Osteocyte (in vitro differentiated cells): ENCODE data around the gene BPI. TPM values are rescaled to one million over a fixed set of nuclear protein-coding genes. Genes with fewer than 3 reads are reported as not detected.

Source experiments
- DNase-seq: peaks from one replicate; pipeline ENCODE4 v3.0.0; 2021; ENCODE audit warnings: mixed read lengths; ENCODE audit not compliant: unreplicated experiment; ENCODE audit errors: extremely low spot score
- H3K27ac Mint-ChIP-seq: one replicate; pipeline ENCODE4 v1.8.0; 2021; ENCODE audit warnings: mild to moderate bottlenecking, mixed read lengths; ENCODE audit not compliant: unreplicated experiment
- H3K27me3 Mint-ChIP-seq: one replicate; pipeline ENCODE4 v1.8.0; 2021; ENCODE audit warnings: mixed read lengths; ENCODE audit not compliant: unreplicated experiment
- H3K36me3 Mint-ChIP-seq: one replicate; pipeline ENCODE4 v1.8.0; 2021; ENCODE audit warnings: mixed read lengths; ENCODE audit not compliant: unreplicated experiment
- H3K4me1 Mint-ChIP-seq: one replicate; pipeline ENCODE4 v1.8.0; 2021; ENCODE audit warnings: mixed read lengths; ENCODE audit not compliant: unreplicated experiment
- H3K4me3 Mint-ChIP-seq: one replicate; pipeline ENCODE4 v1.8.0; 2021; ENCODE audit warnings: mild to moderate bottlenecking, moderate library complexity, mixed read lengths; ENCODE audit not compliant: unreplicated experiment
- H3K9me3 Mint-ChIP-seq: one replicate; pipeline ENCODE4 v1.8.0; 2021; ENCODE audit warnings: mixed read lengths; ENCODE audit not compliant: unreplicated experiment
- total RNA-seq: library from RNA; stranded (reverse); gene quantifications from 2 replicates; pipeline ENCODE4 v1.2.1, GENCODE V29; 2021
- TF ChIP-seq, protein P1 (sequence below): fragments of 200-600 bp; sonication (generic); IDR thresholded peaks from 2 replicates; pipeline ENCODE4 v1.5.0; 2021; ENCODE audit warnings: antibody characterized with exemption, mild to moderate bottlenecking, moderate library complexity

The BPI gene
- total RNA-seq, 1 donor from 2014 or later = 8.5 TPM

- Mint-ChIP-seq H3K27me3 (no peaks in the 10 kb centered on the region), H3K4me1 (peaks cover 39% of the 10 kb centered on the region), H3K9me3 (peaks cover 23% of the 10 kb centered on the region), H3K36me3 (peaks cover 28% of the 10 kb centered on the region), H3K4me3 (no peak overlapping the region), H3K27ac (no peak overlapping the region)
- no peak for DNase-seq
- TF ChIP-seq, protein P1, sequence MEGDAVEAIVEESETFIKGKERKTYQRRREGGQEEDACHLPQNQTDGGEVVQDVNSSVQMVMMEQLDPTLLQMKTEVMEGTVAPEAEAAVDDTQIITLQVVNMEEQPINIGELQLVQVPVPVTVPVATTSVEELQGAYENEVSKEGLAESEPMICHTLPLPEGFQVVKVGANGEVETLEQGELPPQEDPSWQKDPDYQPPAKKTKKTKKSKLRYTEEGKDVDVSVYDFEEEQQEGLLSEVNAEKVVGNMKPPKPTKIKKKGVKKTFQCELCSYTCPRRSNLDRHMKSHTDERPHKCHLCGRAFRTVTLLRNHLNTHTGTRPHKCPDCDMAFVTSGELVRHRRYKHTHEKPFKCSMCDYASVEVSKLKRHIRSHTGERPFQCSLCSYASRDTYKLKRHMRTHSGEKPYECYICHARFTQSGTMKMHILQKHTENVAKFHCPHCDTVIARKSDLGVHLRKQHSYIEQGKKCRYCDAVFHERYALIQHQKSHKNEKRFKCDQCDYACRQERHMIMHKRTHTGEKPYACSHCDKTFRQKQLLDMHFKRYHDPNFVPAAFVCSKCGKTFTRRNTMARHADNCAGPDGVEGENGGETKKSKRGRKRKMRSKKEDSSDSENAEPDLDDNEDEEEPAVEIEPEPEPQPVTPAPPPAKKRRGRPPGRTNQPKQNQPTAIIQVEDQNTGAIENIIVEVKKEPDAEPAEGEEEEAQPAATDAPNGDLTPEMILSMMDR = no peak
These were observed 37.5 kb upstream of the BPI start for GRCh38 chr20:38266426-38266825.

DNA sequence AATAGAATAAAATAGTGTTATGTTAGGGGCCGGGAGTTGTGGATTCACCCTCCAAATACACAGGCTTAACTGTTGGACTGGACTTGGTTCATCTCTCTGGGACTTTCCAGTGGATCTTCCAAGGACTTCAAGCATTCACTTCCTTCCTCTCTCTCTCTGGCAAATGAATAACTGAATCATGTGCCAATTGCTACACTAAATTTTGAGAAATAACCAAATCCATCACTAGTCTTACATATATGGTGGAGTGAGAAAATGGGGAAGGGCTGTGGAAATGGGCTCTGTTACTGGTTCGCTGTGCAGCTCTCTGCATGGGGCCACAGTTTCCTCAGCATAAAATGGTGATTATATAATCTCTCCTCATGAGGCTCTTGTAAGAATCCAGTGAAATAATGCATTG, 36.7 kb upstream of the BPI start:
- no peak for DNase-seq
- TF ChIP-seq, protein P1 = no peak
- peaks cover 23% of the 10 kb centered on the region for H3K9me3 Mint-ChIP-seq
- H3K27me3 Mint-ChIP-seq = no peaks in the 10 kb centered on the region
- H3K27ac Mint-ChIP-seq = no peak overlapping the region
- peaks cover 28% of the 10 kb centered on the region for H3K36me3 Mint-ChIP-seq
- no peak overlapping the region for H3K4me3 Mint-ChIP-seq
- peaks cover 44% of the 10 kb centered on the region for H3K4me1 Mint-ChIP-seq

DNA sequence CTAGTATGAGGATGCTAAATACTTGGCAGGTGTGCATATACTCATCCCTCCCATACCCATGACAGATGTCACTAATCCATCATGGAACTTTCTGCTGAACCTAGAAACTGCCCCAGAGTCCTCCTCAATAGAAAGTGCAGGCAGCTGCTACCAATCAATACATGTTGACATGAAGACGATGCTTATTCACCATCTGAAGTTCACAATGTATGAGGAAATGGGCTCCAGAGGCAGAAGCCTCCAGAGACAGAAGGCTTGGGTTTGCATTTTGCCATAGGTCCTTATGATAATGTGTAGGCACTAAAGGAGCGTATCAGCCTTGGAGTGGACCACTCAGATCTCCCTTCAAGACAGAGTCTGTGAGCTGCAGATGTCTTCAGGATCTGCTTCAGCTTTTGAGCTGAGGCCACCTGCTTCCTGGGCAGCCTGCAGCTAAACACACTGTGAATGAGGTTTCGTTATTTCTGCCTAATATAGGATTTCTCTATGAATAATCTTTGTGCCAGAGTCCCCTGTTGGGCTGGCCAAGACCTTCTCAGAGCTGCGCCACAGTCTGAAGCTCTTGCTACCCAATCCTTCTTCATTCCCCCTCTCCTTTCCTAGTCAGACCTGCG, 35.9 kb upstream of the BPI start:
- TF ChIP-seq, protein P1 = no peak
- peaks cover 48% of the 10 kb centered on the region for H3K4me1 Mint-ChIP-seq
- DNase-seq = no peak
- no peaks in the 10 kb centered on the region for H3K27me3 Mint-ChIP-seq
- H3K36me3 Mint-ChIP-seq = peaks cover 26% of the 10 kb centered on the region
- H3K4me3 Mint-ChIP-seq = no peak overlapping the region
- peaks cover 23% of the 10 kb centered on the region for H3K9me3 Mint-ChIP-seq
- no peak overlapping the region for H3K27ac Mint-ChIP-seq

- TF ChIP-seq, protein P1 = no peak
- Mint-ChIP-seq H3K4me1 (peaks cover 56% of the 10 kb centered on the region), H3K36me3 (peaks cover 19% of the 10 kb centered on the region), H3K27me3 (no peaks in the 10 kb centered on the region), H3K27ac (peak overlapping the region; percentile 35), H3K4me3 (no peak overlapping the region), H3K9me3 (peaks cover 23% of the 10 kb centered on the region)
- no peak for DNase-seq
These were observed 34.9 kb upstream of the BPI start for GRCh38 chr20:38269040-38269439.

- Mint-ChIP-seq H3K36me3 (peaks cover 12% of the 10 kb centered on the region), H3K27me3 (no peaks in the 10 kb centered on the region), H3K27ac (peak overlapping the region; percentile 87), H3K9me3 (peaks cover 16% of the 10 kb centered on the region), H3K4me3 (no peak overlapping the region), H3K4me1 (peaks cover 58% of the 10 kb centered on the region)
- TF ChIP-seq, protein P1 = no peak
- no peak for DNase-seq
These were observed 34.2 kb upstream of the BPI start for GRCh38 chr20:38269715-38270114.
